Hematopoietic multipotent progenitor cell (in vitro differentiated cells): ENCODE data around the gene CYFIP1. TPM values are rescaled to one million over a fixed set of nuclear protein-coding genes. Genes with fewer than 3 reads are reported as not detected.

Source experiments
- DNase-seq, 3 donors: peaks; one replicate each; pipeline ENCODE4 v3.0.0-alpha.2; 2011 to 2015; ENCODE audit warnings: low read depth in 2 of 3, low spot score in 2 of 3
- total RNA-seq: library from RNA; depleted of rRNA; stranded (reverse); fragments of >200 nt; gene quantifications from one replicate; pipeline ENCODE4 v1.2.3, GENCODE V29; 2012

The CYFIP1 gene
- total RNA-seq, 1 donor: 110 TPM

DNA sequence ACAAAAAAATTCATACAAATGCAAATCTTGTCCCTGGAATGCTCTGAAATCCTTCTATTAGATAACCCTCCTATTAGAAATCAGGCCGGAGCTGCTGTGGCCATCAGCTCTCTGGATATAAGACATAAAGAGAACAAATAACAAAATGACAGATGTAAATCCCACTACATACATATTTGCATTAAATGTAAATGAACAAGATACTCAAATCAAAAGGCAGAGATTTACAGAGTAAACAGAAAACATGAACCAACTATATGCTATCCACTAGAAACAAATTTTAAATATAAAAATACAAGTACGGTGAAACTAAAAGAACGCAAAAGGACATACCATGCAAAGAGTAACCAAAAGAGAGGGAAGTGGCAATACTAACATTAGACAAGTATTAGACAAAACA lies 10.7 kb downstream of the CYFIP1 start:
- DNase-seq: no peak

DNA sequence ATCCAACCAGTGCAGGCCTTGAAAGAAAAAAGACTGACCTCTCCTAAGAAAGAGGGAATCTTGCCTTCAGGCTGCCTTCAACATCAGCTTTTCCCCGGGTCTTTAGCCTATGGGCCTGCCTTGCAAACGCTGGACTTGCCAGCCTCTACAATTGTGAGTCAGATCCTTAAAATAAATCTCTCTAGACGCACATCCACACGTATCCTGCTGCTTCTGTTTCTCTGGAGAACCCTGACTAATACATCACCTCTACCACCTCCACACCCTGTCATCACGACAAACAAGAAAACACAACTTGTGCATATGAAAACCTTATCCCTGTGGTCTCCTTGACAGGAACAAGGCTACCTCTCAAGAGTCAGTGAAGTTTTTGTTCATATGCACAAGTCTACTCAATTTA lies 11.8 kb downstream of the CYFIP1 start:
- DNase-seq: no peak

DNA sequence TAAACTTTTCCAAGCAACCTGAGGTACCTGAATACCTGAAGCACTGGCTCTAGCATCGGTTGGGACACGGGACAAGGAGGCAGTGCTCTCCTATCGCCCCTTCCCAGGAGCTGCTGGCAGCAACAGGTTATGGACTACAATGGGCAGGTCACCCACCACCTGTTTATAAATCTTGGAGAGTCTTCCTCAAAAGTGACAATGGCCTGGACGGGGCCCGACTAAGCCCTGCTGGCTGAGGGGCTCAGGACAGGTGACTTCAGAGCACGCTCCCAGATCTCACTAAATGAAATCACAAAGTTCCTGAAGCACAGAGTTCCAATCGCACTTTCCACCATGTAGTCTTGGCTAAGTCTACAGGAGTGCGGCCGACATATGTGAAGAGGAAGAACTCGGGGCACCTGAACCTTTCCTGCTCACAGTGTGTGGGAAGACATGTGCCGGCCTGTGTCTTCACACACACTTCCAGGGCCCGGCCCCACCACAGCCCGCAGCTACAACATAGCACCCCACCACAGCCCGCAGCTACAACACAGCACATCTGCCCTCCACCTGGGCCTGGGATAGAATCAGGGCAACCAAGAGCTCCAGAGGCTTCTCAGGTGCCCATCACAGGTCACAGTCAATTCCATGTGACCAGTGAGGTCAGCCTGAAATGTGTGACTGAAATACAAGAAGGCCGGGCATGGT lies 12.9 kb downstream of the CYFIP1 start:
- no peak for DNase-seq

DNA sequence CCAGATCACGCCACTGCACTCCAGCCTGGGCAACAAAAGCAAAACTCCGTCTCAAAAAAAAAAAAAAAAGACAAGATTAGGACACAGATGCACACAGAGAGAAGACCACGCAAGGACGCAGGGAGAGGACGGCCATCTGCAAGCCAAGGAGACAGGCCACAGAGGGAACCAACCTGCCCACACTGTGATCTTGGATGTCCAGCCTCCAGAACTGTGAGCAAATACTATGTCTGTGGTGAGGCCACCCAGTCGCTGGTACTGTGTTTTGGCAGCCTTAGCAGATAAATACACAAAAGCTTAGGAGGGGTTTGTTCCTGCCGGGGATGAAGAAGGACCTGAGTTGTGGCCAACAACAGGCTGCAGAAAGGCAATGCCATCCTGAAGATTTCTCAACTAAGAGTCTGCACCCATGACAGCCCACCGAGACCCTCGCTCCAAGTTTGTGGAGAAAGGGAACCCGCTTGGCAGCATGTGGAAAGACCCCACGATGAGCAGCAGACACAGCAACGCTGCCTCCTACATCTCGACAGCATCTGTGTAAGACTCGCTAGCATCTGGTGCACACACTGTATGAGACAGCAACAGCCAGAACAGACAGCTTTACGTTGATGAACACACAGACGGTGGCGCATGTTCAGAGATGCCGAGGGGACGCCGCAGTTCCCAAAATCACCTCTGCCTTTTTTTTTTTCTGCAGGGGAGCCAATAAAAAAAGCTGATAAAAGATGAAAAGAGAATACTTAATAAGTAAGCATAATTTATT lies 13.7 kb downstream of the CYFIP1 start:
- DNase-seq: no peak

DNA sequence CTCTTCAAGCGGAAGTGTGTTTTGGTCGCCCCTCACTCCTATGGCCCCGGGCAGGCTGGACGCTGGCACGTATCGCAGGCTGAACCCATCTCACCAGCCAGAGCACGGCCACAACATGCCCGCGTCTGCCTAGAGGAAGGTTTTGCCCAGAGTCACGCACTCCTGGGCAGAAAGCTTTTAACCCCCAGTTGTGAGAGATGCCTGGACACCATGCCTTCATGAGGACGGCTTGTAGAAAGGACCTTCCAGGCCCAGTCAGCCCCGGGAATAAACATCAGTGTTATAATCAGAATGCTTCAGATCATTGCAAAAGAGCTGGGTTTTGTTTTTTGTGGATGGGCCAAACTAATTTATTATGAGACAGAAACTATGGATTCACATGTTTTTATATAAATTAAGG lies 16.5 kb downstream of the CYFIP1 start:
- no peak for DNase-seq

DNA sequence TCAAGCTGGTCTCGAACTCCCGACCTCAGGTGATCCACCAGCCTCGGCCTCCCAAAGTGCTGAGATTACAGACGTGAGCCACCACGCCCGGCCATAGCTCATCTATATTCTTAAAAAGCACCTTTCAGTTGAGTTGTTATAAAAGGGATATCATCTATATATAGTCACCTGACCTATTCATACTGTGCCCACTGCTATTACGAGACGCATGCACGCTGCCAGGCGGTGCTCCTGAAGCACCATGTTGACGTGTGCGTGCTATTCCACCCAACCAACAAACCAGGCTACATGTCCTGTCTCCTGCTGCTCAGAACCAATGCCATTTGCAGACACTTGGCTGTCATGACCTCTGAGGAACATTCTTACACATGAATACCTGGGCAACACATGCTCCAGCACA lies 17.6 kb downstream of the CYFIP1 start:
- no peak for DNase-seq

DNA sequence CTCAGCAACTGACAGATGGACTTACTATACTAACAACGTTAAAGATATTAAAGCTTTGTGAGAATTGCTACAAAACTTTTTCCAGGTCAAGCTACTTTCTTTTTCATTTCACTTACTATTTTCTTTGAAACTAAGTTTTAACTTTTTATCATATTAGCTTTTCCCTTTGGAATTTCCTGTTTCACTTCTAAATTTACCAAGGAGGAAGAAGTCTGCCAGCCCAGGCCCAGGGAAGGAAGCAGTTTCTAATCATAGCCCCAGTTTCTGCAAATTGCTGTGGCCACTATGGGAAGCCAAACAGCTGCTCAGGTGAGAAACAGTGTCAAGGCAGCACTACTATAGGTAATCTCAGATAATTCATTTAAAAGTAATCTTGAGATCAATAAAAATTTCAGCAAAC lies 18.4 kb downstream of the CYFIP1 start:
- no peak for DNase-seq

DNA sequence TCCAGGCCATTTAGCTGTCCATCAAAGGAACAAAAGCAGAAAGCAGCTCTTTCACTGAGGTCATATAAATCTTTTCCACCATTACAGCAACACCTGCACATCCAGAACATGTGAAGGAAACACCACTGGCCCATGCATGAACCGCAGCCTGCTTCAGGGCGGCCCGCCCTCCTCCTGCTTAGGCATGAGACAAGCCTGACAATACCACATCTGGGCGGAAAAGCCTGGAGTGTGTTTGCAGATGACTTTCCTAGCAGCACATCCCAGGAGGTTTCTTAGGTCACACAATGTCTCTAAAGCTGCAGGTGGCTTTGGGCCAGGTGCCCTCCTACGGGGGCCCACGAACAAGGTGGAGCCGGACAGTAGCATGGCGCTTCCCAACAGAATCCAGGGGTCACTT lies 19.6 kb downstream of the CYFIP1 start:
- no peak for DNase-seq

DNA sequence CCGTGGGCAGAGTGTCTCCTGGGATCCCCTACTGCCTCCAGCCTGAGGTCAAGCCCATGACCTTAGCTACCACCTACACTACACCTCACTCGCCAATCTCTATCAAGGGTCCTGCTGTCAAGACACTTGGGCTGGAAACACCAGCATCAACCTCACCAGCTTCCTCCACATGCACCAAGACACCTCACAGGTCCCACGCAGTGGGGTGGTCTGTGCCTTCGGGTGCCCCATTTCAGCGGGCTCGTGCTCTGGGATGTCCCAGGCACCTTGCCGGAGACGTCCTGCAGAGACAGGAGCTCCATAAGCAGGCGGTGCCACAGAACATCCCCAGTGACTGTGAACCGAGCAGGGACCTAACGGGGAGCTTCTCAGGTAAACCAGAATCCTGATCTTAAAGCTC lies 20.0 kb downstream of the CYFIP1 start:
- DNase-seq: no peak

DNA sequence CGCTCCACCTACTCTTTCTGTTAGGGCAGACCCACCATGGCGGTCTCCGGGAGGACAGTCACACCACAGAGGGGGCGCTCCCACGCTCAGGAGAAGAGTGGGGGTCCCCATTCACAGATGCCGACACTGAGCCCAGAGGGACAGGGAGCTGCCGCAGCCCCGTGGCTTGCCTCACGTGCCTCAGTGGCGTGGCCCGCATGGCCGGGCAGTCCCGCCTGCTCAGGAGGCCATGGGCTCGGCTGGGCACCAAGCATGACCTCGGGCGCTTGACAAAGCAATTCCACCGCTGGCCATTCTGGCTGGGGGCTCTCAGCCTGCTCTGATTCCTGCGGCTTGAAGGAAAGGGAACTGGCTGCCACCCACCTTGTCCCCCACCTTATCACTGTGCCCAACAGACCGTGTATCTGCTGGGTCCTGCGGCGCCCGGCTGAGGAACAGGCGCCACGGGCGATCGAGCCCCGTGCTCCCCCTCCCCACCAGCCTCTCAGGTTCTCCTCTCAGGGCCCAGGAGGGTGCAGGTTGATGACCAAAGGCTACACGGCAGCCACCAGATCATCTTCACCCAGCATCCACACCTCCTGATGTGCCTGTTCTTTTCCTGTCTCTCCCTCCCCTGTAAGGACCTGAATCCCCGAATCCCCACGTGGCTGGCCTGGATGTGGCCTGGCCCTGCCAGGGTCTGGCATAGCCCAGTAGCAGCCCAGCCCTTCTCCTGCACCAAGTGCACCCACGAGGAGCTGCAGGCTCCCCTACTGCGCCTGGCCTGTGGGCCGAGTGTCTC lies 20.7 kb downstream of the CYFIP1 start:
- DNase-seq: no peak

DNA sequence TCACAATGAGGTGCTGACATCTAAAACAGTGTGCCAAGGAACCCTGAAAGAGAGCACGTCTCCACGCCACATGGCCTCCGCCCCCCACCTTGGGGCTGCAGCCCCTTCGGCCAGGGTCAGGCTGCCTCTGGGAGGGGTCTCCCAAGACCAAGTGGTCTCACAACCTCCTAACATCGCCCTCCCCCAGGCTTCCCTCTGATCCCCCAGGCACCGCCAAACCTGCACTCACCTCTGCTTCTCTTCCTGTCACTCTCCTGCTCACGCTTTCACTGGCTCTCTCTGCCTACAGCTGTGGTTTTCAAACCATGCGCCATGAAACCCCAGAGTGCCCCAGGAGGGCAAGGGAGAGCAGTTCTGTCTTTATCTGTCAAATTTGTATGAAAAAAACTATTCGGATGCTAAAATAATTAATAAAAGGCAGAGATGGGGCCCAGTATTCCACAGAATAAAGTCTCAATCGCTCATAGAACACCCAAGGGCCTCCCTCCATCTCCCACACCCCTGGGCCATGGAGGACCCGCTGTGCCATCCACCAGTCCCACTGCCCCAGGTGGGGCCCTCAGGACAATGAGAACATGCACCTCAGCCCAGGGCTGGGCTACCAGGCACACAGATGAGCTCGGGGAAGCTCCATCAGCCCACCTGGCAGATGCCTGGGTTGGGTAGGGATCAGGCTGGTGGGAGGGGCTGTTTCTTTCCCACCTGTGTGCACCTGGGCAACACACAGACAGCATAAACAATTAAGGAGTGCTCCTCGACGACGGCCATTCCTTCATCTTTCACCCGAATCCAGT lies 21.5 kb downstream of the CYFIP1 start:
- no peak for DNase-seq

DNA sequence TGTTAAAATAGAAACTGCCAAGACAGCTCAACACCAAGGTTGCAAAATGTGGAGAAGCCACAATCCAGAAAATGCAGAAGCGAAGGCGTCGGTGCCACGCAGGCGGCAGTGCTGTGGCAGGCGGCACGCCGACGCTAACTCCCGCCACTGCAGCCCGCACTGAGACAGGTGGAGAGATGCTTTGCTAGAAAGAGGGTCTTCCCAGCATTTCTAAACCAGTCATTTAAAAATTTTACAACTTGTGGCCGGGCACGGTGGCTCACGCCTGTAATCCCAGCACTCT lies 23.2 kb downstream of the CYFIP1 start:
- DNase-seq: no peak

DNA sequence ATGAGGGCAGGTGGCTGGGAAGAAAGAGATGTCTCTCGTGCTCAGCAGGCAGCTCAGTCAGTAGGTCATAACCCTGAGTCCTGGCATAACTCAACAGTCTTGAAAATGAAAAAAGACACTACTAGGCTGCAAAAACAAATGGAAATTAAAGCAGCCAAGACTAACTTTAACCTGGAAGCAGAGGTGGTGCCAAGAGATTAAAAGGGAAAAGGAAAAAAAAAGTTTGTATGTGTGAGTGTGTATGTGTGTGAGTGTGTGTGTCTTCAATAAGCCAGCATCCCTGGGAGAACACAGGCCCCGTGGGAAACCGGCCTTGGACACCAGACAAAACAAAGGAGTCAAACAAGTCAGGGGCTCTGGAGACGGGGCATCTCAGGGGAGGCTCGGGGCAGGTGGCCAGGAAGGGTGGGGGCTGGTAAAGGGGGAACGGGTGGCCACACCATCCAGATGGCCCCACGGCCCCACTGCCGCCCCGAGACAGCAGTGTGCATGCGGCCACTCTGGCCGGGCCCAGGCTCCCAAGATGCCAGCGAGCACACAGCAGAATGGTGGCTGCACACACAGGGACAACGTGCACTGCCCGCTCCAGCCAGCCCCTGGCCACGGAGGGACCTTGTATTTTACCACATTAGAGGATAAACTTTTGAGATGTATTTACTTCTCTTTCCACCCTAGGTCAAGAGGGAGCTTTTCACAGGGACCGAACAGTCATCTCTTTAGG lies 23.8 kb downstream of the CYFIP1 start:
- DNase-seq: no peak

DNA sequence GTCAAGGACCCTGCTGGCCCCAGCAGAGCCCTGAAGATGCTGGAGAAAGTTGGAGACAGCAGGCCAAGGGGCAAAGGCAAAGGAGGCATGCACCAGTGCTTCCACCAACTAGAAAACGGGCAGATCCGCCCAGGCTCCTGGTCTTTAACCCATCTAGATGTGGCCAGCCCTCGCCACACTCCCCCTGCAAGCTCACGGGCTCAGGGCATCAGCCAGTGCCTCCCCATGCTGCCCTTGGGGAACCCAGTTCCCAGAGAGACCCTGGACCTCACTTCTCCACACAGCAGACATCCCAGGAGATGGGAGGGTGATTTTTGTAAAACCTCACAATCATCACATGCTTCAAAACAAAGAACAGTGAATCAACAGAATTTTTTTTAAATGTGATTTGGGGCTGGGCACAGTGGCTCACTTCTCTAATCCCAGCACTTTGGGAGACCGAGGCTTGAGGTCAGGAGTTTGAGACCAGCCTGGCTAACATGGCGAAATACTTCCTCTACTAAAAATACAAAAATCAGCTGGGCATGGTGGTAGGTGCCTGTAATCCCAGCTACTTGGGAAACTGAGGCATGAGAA lies 24.5 kb downstream of the CYFIP1 start:
- DNase-seq: no peak

DNA sequence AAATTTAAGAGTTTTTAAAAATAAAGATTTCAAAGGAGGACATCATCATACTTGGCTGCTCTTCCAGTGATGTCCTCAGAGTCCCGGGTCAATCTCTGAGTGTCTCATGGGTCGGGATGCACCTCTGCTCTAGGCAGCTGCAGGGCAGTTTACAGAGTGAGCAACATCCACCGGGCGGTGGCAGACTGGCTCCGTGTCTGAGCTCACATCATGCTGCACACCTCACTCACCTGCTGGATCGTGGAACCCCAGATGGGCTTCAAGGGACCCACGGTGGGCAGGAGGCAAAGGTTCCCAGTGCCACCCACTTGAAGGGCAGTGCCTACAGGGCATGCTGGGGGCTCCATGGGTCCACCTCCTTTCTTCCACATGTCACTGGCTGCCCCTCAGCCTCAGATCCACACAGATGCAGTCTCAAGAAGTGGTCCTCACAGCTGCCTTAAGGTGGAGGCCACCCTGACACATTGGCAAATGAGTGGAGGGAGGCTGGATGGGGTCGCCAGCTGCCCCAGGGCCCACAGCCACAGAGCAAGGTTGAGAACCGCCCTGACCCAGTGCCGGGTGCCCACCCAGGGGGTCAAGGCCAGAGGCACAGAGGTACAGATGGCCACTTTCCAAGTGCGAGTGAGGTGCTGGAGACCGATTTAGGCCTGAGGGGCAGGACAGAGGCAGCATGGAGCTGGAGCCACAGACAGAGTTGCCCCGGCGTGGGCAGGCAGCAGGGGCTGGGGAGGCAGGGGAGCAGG lies 25.2 kb downstream of the CYFIP1 start:
- DNase-seq: no peak

DNA sequence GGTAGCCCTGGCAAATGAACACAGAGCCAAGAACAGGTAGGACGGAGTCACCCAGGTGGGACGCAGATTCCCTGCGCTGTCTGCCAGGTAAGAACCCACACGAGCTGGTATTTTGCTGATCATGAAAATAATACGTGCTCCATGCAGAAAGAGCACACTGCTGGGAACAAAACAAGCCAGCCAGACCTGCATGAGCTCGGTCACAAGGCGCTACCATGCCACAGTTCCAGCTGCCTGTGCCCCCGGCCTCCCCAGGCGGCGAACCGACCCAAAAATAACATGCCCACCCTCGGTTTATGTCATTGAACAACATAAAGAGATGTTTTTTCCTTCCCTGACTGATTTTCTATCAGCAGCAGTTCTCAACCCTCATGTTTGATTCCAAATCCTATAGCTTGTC lies 25.8 kb downstream of the CYFIP1 start:
- DNase-seq: no peak

DNA sequence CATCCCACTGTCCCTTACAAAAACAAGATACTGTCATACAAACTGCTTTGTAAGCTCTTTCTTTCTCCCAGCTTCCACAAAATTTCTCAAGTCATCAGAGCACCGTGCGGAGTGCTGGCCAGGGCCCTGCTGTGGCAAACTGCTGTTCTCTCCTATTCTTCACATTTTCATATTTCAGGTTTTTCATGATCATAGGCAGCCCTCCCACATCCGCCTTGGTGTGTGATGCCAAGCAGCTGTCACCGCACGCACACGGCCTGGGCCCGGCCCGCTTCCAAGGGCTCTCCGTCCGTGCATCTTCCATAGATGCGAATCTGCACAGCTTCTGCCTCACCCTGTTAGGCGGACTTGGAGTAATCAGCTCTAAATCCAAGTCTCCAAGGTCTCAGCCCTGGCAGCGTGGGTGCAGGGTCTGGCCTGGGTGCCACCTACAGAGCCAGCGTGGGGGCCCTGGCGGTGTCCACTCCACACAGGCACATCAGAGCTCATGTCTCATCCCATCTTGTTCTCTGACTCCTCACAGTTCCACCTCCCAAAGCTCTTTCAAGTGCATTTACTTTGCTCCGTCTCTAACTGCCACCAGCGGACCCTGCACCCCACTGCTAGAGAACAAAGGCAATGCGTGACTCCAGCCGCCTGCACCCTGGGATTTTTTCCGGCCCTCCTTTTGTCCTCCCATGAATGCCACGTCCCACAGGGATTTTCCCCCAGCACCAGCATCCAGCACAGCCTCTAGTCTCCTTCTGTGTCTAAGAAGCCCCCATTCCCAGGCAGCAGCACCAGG lies 27.2 kb downstream of the CYFIP1 start:
- DNase-seq: no peak

DNA sequence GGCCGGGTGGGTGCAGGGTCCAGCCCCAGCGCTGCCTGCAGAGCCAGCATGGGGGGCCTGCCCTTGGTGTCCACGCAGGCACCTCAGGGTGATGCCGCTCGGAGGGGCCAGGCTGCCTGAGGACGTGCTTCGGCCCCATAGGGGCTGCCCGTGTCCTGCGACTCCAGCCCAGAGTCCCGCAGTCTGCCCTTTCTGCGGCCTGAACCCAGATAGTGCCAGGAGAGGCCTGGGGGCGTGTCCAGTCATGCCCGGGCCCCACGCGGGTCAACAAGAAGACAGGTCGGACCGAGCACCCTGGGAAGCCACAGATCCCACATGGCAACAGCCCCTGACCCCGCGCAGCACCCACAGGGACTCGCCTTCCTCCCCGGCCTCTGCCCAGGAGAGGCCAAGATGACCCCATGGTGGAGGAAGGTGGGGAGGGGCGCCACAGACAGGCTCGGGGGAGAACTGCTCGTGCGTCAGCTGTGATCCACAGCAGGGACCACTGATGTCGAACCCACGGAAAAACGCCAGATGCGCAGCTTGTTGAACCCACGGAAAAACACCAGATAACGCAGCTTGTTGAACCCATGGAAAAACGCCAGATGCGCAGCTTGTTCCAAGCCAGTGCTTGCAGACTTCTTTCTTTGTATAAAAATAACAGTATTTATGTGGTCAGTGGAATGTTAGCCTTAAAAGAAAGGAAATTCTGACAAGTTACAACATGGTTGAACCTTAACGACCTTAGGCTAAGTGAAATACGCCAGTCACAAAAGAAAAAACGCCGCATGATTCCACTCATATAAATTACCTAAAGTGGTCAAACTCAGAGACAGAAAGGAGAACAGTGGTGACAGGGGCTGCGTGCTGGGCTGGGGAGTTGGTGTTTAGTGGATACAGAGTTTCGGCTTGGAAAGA lies 28.5 kb downstream of the CYFIP1 start:
- no peak for DNase-seq
